ENCODE data around the gene DPPA3. TPM values are rescaled to one million over a fixed set of nuclear protein-coding genes. Genes with fewer than 3 reads are reported as not detected.
"Not testable (repeated sequence)": the region's sequence is repeated elsewhere in the genome, so short reads cannot be mapped to it uniquely, and the experiment has no call there.

The DPPA3 gene
- total RNA-seq, 4 donors from 2014 or later: not detected

- peak in 1 of 4 experiments; percentile 29 for TF ChIP-seq CTCF (IDR thresholded peaks at IDR 0.05)
- not testable (repeated sequence) for H3K4me3 ChIP-seq, H3K36me3 ChIP-seq, H3K4me1 ChIP-seq, ATAC-seq, H3K27ac ChIP-seq, H3K9me3 ChIP-seq, H3K27me3 ChIP-seq
- 46 to 66% methylated on average over 5 to 9 of the region's 9 CpGs for WGBS, 2 donors (ENCODE audit: low coverage in 1 of 2)
Observed at GRCh38 chr12:7677432-7677888, 33.8 kb upstream of the DPPA3 start.

GRCh38 chr12:7678744-7679143, 32.5 kb upstream of the DPPA3 start:
- H3K36me3 ChIP-seq: no peaks in the 10 kb centered on the region
- H3K4me1 ChIP-seq: no peaks in the 10 kb centered on the region
- TF ChIP-seq POLR2A (IDR thresholded peaks at IDR 0.05) (no peak), EP300 (IDR thresholded peaks at IDR 0.05) (no peak), CTCF (IDR thresholded peaks at IDR 0.05) (no peak), POLR2AphosphoS5 (IDR thresholded peaks at IDR 0.05) (no peak)
- no peak overlapping the region for H3K4me3 ChIP-seq
- H3K27ac ChIP-seq: no peak overlapping the region
- 76 to 80% methylated on average over 6 to 7 of the region's 8 CpGs for WGBS, 2 donors (ENCODE audit: low coverage in 1 of 2)
- no peaks in the 10 kb centered on the region for H3K27me3 ChIP-seq
- ATAC-seq: no peak
- H3K9me3 ChIP-seq: no peaks in the 10 kb centered on the region

GRCh38 chr12:7679251-7680045, 31.8 kb upstream of the DPPA3 start:
- WGBS, 2 donors (ENCODE audit: low coverage in 1 of 2): 52 to 56% methylated on average over 6 to 9 of the region's 9 CpGs
- no peaks in the 10 kb centered on the region for H3K9me3 ChIP-seq

GRCh38 chr12:7681535-7681934, 29.7 kb upstream of the DPPA3 start:
- H3K27me3 ChIP-seq: no peaks in the 10 kb centered on the region
- WGBS, 2 donors (ENCODE audit: low coverage in 1 of 2): 39 to 63% methylated on average over 2 of the region's 2 CpGs
- ATAC-seq: no peak
- no peaks in the 10 kb centered on the region for H3K4me1 ChIP-seq
- TF ChIP-seq POLR2AphosphoS5 (IDR thresholded peaks at IDR 0.05) (no peak), POLR2A (IDR thresholded peaks at IDR 0.05) (no peak)
- no peak overlapping the region for H3K4me3 ChIP-seq
- no peaks in the 10 kb centered on the region for H3K36me3 ChIP-seq
- H3K27ac ChIP-seq: no peak overlapping the region
- H3K9me3 ChIP-seq: no peaks in the 10 kb centered on the region

More at GRCh38 chr12:7679251-7680045, 31.8 kb upstream of the DPPA3 start:
- ATAC-seq: no peak
- H3K36me3 ChIP-seq: no peaks in the 10 kb centered on the region
- no peak overlapping the region for H3K27ac ChIP-seq
- no peaks in the 10 kb centered on the region for H3K27me3 ChIP-seq
- TF ChIP-seq EP300 (IDR thresholded peaks at IDR 0.05) (no peak), CTCF (IDR thresholded peaks at IDR 0.05) (no peak), POLR2A (IDR thresholded peaks at IDR 0.05) (no peak), POLR2AphosphoS5 (IDR thresholded peaks at IDR 0.05) (no peak)
- no peaks in the 10 kb centered on the region for H3K4me1 ChIP-seq
- H3K4me3 ChIP-seq: no peak overlapping the region

GRCh38 chr12:7693793-7694192, 17.4 kb upstream of the DPPA3 start:
- H3K27me3 ChIP-seq: peaks cover 3% of the 10 kb centered on the region
- H3K4me3 ChIP-seq: no peak overlapping the region
- H3K9me3 ChIP-seq: no peaks in the 10 kb centered on the region
- no peak for ATAC-seq
- WGBS, 2 donors (ENCODE audit: low coverage in 1 of 2): 69% methylated on average over 2 of the region's 6 CpGs; no CpG with 5 or more reads in 1 of the 2 donors
- no peaks in the 10 kb centered on the region for H3K36me3 ChIP-seq
- no peak overlapping the region for H3K27ac ChIP-seq
- no peaks in the 10 kb centered on the region for H3K4me1 ChIP-seq
- no peak for TF ChIP-seq POLR2A (IDR thresholded peaks at IDR 0.05)
- TF ChIP-seq POLR2AphosphoS5 (IDR thresholded peaks at IDR 0.05): no peak
- no peak for TF ChIP-seq EP300 (IDR thresholded peaks at IDR 0.05)
- TF ChIP-seq CTCF (IDR thresholded peaks at IDR 0.05): no peak
